NOMO-1 (cell line): Measurements from ENCODE around the gene ABCD1.

Source experiments
- DNase-seq, 2 experiments: peaks; one replicate each; lab custom pipeline; 2025; ENCODE audit not compliant: unreplicated experiment in 2 of 2; lab: John Stamatoyannopoulos, UW

Gene ABCD1

GRCh38 chrX:153750127-153750774 lies 25.6 kb downstream of the ABCD1 start:
- no peak for DNase-seq

GRCh38 chrX:153755136-153755535 lies 30.5 kb downstream of the ABCD1 start:
- no peak for DNase-seq

- no peak for DNase-seq
Measured at GRCh38 chrX:153761863-153762262, 37.2 kb downstream of the ABCD1 start.

- no peak for DNase-seq
Measured at GRCh38 chrX:153762626-153763173, 38.0 kb downstream of the ABCD1 start.

GRCh38 chrX:153763298-153763932 lies 38.8 kb downstream of the ABCD1 start:
- no peak for DNase-seq

GRCh38 chrX:153763989-153764755 lies 39.5 kb downstream of the ABCD1 start, which contains the start of gene PLXNB3:
TSS of gene PLXNB3 (plus strand) at chrX:153764249. CDS start at chrX:153765536, 1,287 bp downstream.
- peak; percentile 48 to 52 for DNase-seq

GRCh38 chrX:153764786-153765137 lies 40.1 kb downstream of the ABCD1 start:
- DNase-seq, result no peak

- no peak for DNase-seq
Measured at GRCh38 chrX:153765138-153766079, 40.8 kb downstream of the ABCD1 start.

DNA sequence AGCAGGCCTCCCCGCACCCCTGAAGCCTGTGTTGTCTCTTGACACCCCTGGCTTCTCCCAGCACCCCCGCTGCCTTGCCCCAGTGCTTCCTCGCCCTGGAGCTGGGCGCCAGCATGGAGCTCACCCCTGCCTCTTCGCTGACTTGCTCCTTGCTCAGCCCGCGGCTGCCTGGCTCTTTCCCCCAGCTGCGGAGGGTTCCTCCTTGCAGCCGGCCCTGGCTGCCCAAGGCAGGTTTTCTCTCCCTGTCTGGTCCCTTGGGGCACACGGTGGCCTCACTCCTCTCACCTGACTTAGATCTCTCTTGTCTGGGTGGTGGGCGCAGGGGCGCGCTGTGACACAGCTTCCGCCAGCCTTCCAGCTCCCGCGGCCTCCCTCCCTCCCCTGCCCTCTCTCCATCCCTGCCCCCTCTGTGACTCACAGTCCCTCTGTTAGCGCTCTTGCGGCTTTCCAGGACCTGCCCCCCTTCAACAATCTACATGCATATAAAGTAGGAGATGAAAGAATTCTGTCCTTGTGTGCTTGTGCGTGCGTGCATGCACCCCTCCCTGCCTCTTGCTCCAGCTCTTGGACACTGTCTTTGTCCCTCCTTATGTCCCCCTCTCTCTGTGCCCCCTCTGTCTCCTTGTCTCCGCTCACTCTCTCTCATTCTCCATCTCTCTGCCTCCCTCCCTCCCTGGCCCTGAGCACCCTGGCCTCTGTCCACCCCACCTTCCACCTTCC lies 41.6 kb downstream of the ABCD1 start:
- DNase-seq, result peak; percentile 28 to 63

- no peak for DNase-seq
Measured at GRCh38 chrX:153766871-153767673, 42.4 kb downstream of the ABCD1 start.

- no peak for DNase-seq
Measured at GRCh38 chrX:153767674-153768055, 43.0 kb downstream of the ABCD1 start.

- no peak for DNase-seq
Measured at GRCh38 chrX:153768311-153769157, 43.9 kb downstream of the ABCD1 start.

DNA sequence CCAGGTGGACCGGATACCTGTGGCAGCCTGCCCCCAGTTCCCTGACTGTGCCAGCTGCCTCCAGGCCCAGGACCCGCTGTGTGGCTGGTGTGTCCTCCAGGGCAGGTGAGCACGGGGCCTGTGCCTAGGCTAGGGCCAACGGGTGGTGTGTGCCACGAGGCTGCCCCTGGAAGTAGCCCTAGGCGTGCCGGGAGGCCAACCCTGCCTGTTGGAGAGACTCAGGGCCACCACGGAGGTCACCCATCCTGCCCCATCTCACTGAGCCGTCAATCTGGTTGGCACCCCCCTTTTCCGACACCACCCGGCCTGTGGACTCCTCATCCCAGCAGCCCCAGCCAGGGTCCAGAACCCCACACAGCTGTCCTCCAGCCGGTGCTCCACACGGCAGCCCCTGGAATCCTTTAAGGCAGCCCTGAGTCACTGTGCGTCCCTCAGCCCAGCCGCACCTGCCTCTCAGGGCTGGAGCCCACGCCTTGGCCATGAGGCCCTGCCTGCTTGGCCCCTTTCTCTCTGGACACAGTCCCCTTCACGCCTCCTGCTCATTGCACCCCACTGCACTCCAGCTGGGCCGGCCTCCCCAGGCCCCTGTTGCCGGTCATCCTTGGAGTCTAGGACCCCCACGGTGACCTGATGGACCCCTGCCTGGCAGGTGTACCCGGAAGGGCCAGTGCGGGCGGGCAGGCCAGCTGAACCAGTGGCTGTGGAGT lies 44.7 kb downstream of the ABCD1 start:
- DNase-seq, result no peak

GRCh38 chrX:153769865-153770600 lies 45.4 kb downstream of the ABCD1 start:
- DNase-seq, result no peak

GRCh38 chrX:153770601-153771414 lies 46.2 kb downstream of the ABCD1 start:
- no peak for DNase-seq
